Loucy (cell line): ENCODE results near the gene CELSR1.

Experiments used
- H2AFZ ChIP-seq: fragments of 200-600 bp; sonication (generic); 2 replicates; pipeline ENCODE4 v1.6.0; 2016; ENCODE audit warnings: antibody characterized with exemption, mild to moderate bottlenecking, low read length, moderate library complexity
- H3F3A ChIP-seq: fragments of 200-600 bp; 2 replicates; pipeline ENCODE4 v1.6.0; 2016; ENCODE audit warnings: antibody characterized with exemption, low read depth, mild to moderate bottlenecking
- H3K27me3 ChIP-seq: fragments of 200-600 bp; sonication (generic); 2 replicates; pipeline ENCODE4 v1.6.1; 2014; ENCODE audit warnings: low read length, mild to moderate bottlenecking; ENCODE audit not compliant: insufficient read depth, poor library complexity, severe bottlenecking
- H3K36me3 ChIP-seq: fragments of 200-600 bp; sonication (generic); 2 replicates; pipeline ENCODE4 v1.6.1; 2016; ENCODE audit warnings: low read length; ENCODE audit not compliant: insufficient read depth
- H3K4me1 ChIP-seq: fragments of 200-600 bp; sonication (generic); 2 replicates; pipeline ENCODE4 v1.5.1; 2014; ENCODE audit warnings: low read length, mild to moderate bottlenecking; ENCODE audit not compliant: insufficient read depth, poor library complexity, severe bottlenecking
- H3K4me2 ChIP-seq: fragments of 200-600 bp; sonication (generic); 2 replicates; pipeline ENCODE4 v1.6.0; 2014; ENCODE audit warnings: antibody characterized with exemption, low read length, low read depth, mild to moderate bottlenecking; ENCODE audit not compliant: poor library complexity, severe bottlenecking
- H3K4me3 ChIP-seq: fragments of 200-600 bp; sonication (generic); 2 replicates; pipeline ENCODE4 v1.5.1; 2014; ENCODE audit warnings: low read length, mild to moderate bottlenecking, mixed read lengths; ENCODE audit not compliant: poor library complexity, severe bottlenecking
- H3K79me2 ChIP-seq: fragments of 200-600 bp; sonication (generic); 2 replicates; pipeline ENCODE4 v1.6.1; 2014; ENCODE audit warnings: low read length; ENCODE audit not compliant: insufficient read depth
- H3K9ac ChIP-seq: fragments of 200-600 bp; sonication (generic); 2 replicates; pipeline ENCODE4 v1.6.0; 2014; ENCODE audit warnings: mild to moderate bottlenecking, low read depth, low read length, moderate library complexity; ENCODE audit not compliant: poor library complexity, severe bottlenecking
- H3K9me2 ChIP-seq: fragments of 200-600 bp; sonication (generic); replicated peaks from 2 replicates; pipeline ENCODE4 v1.6.1; 2016; ENCODE audit warnings: low read depth, low read length, mixed read lengths
- H3K9me3 ChIP-seq: fragments of 200-600 bp; sonication (generic); 2 replicates; pipeline ENCODE4 v1.6.1; 2014; ENCODE audit warnings: mild to moderate bottlenecking, antibody characterized with exemption, low read length, low read depth; ENCODE audit not compliant: insufficient read depth
- H4K20me1 ChIP-seq: fragments of 200-600 bp; sonication (generic); 2 replicates; pipeline ENCODE4 v1.6.0; 2014; ENCODE audit warnings: antibody characterized with exemption, low read length, mild to moderate bottlenecking; ENCODE audit not compliant: insufficient read depth, poor library complexity, severe bottlenecking
- EZH2phosphoT487 ChIP-seq: fragments of 200-600 bp; IDR thresholded peaks from 2 replicates; pipeline ENCODE4 v1.6.1; 2018; ENCODE audit warnings: antibody characterized with exemption, mild to moderate bottlenecking, moderate library complexity, borderline replicate concordance
- TF ChIP-seq, protein P1 (sequence below): fragments of 200-600 bp; sonication (generic); conservative IDR thresholded peaks from 2 replicates; pipeline ENCODE4 v1.5.1; 2014; ENCODE audit warnings: mild to moderate bottlenecking, antibody characterized with exemption, low read length

CELSR1 gene

DNA sequence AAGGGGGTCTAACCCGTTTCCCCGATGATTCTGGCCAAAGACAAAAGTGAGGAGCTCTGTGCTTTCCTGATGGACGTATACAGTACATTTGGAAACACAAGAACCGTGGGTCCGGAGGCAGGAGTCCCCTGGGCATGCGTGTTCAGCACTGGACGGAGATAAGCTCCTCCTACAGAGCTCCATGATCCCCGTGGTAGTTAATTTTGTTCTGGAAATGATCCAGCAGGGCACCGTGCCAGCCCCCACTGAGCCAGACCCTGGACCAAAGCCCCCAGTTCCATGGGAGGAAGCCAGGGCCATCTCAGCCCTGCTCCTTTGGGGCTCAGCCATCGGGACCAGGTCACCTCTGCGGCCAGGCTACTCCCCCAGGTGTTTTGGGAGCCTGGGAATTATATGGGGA is 118.6 kb downstream of the CELSR1 start:
- H3K4me1 ChIP-seq, result no peaks in the 10 kb centered on the region
- H3K27me3 ChIP-seq, result no peaks in the 10 kb centered on the region
- H3K4me3 ChIP-seq, result no peak overlapping the region
- no peak overlapping the region for H3K9ac ChIP-seq
- no peaks in the 10 kb centered on the region for H3K79me2 ChIP-seq
- H3K9me3 ChIP-seq, result no peaks in the 10 kb centered on the region
- no peaks in the 10 kb centered on the region for H3K36me3 ChIP-seq
- H3K9me2 ChIP-seq, result no peaks in the 10 kb centered on the region
- no peaks in the 10 kb centered on the region for H4K20me1 ChIP-seq
- H3F3A ChIP-seq, result no peaks in the 10 kb centered on the region
- no peak overlapping the region for H2AFZ ChIP-seq
- no peak overlapping the region for H3K4me2 ChIP-seq
- TF ChIP-seq EZH2phosphoT487, result no peak
- TF ChIP-seq, protein P1, sequence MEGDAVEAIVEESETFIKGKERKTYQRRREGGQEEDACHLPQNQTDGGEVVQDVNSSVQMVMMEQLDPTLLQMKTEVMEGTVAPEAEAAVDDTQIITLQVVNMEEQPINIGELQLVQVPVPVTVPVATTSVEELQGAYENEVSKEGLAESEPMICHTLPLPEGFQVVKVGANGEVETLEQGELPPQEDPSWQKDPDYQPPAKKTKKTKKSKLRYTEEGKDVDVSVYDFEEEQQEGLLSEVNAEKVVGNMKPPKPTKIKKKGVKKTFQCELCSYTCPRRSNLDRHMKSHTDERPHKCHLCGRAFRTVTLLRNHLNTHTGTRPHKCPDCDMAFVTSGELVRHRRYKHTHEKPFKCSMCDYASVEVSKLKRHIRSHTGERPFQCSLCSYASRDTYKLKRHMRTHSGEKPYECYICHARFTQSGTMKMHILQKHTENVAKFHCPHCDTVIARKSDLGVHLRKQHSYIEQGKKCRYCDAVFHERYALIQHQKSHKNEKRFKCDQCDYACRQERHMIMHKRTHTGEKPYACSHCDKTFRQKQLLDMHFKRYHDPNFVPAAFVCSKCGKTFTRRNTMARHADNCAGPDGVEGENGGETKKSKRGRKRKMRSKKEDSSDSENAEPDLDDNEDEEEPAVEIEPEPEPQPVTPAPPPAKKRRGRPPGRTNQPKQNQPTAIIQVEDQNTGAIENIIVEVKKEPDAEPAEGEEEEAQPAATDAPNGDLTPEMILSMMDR, result no peak

DNA sequence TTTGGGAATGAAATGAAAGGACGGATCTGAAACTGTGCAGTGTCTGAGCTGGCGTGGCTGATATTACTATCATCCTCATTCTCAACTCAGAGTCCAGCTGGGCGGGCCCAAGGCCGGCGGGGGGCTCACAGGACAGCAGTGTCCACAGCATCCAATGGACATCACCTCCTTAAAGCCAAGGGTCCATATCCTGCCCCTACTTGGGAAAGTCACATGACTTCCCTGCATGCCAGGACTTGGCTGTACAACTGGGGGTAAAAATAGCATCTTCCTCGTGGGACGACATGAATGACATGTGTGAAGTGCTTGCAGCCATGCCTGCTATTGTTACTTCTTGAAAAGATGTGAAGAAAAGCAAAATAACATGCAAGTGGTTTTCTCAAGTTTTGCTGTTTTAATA is 119.7 kb downstream of the CELSR1 start:
- Histone ChIP-seq H3K9ac (no peak overlapping the region), H3K9me3 (no peaks in the 10 kb centered on the region), H3K27me3 (no peaks in the 10 kb centered on the region), H3K36me3 (no peaks in the 10 kb centered on the region), H3F3A (no peaks in the 10 kb centered on the region), H3K9me2 (no peaks in the 10 kb centered on the region), H3K79me2 (no peaks in the 10 kb centered on the region), H3K4me2 (no peak overlapping the region), H3K4me1 (no peaks in the 10 kb centered on the region), H3K4me3 (no peak overlapping the region), H2AFZ (no peak overlapping the region), H4K20me1 (no peaks in the 10 kb centered on the region)
- TF ChIP-seq, protein P1, result no peak
- TF ChIP-seq EZH2phosphoT487, result no peak

DNA sequence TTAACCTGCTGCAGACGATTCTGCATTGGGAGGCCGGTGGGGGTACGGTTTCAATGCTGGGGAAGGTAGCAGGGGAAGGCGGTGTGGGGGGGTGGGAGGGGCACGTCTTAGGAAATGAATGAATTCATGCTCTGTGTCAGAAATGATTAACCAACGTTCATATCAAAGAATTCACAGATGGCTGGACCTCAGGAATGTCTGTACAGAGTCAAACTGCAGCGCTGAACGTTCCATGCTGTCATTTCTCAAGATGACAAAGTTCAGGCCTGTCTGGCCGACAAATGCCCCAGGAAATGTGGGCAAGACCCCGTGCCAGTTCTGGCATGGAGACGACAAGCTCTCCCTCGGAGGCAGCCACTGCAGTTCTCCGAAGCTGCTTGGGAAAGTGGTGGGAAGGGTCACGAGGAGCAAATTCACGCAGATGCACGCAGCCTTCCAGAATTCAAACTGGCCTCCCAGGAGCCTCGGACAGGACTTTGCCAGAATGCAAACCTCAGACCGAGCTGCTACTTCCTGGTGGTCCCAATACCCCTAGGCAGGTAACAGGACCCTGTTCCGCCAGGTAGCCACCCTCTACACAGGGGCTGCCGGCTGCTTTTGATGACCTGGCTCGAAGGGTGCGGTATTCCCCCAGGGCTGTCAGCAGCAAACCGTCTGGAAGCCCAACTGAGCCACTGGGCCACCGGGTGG is 120.4 kb downstream of the CELSR1 start:
- Histone ChIP-seq H2AFZ (no peak overlapping the region), H3K79me2 (no peaks in the 10 kb centered on the region), H3K9me2 (no peaks in the 10 kb centered on the region), H3K9me3 (no peaks in the 10 kb centered on the region), H3K9ac (no peak overlapping the region), H4K20me1 (no peaks in the 10 kb centered on the region), H3K4me2 (no peak overlapping the region), H3K4me1 (no peaks in the 10 kb centered on the region), H3F3A (no peaks in the 10 kb centered on the region), H3K4me3 (no peak overlapping the region), H3K36me3 (no peaks in the 10 kb centered on the region), H3K27me3 (no peaks in the 10 kb centered on the region)
- TF ChIP-seq, protein P1, result no peak
- TF ChIP-seq EZH2phosphoT487, result no peak
